Activated T-helper 1 cell treated with anti-CD3 and anti-CD28 coated beads, Interleukin-12 subunit alpha, Interleukin-12 subunit beta, Interleukin-2, Interleukin-4 antibody, amounts not matched to agents 30 ng/mL and 10 ng/mL and 1 ng/mL, durations not matched to agents 14 hours and 24 hours and 36 hours (primary cell): ENCODE results near the gene SRRT. TPM values are rescaled to one million over a fixed set of nuclear protein-coding genes. Genes with fewer than 3 reads are reported as not detected.

ENCODE experiments used
- DNase-seq: peaks from one replicate; pipeline ENCODE4 v3.0.0; 2021; ENCODE audit warnings: low spot score
- H3K27ac Mint-ChIP-seq: one replicate; pipeline ENCODE4 v1.8.0; 2021; ENCODE audit warnings: mild to moderate bottlenecking, mixed read lengths
- H3K27me3 Mint-ChIP-seq: one replicate; pipeline ENCODE4 v1.8.0; 2022; ENCODE audit warnings: mild to moderate bottlenecking, moderate library complexity, mixed read lengths; ENCODE audit not compliant: insufficient read depth
- H3K36me3 Mint-ChIP-seq: one replicate; pipeline ENCODE4 v1.8.0; 2021; ENCODE audit warnings: low read depth, mixed read lengths
- H3K4me1 Mint-ChIP-seq: one replicate; pipeline ENCODE4 v1.8.0; 2021; ENCODE audit warnings: low read depth, mixed read lengths
- H3K4me3 Mint-ChIP-seq: one replicate; pipeline ENCODE4 v1.8.0; 2021; ENCODE audit warnings: mild to moderate bottlenecking, moderate library complexity, mixed read lengths
- H3K9me3 Mint-ChIP-seq: one replicate; pipeline ENCODE4 v1.8.0; 2021; ENCODE audit warnings: mixed read lengths
- intact Hi-C: fragments of 100-400 bp; cut with micrococcal nuclease; formaldehyde crosslinking; loops from one replicate; pipeline ENCODE4 v1.15.1; 2024
- total RNA-seq: library from RNA; stranded (reverse); gene quantifications from 2 replicates; pipeline ENCODE4 v1.2.3, GENCODE V29; 2022

SRRT gene, protein sequence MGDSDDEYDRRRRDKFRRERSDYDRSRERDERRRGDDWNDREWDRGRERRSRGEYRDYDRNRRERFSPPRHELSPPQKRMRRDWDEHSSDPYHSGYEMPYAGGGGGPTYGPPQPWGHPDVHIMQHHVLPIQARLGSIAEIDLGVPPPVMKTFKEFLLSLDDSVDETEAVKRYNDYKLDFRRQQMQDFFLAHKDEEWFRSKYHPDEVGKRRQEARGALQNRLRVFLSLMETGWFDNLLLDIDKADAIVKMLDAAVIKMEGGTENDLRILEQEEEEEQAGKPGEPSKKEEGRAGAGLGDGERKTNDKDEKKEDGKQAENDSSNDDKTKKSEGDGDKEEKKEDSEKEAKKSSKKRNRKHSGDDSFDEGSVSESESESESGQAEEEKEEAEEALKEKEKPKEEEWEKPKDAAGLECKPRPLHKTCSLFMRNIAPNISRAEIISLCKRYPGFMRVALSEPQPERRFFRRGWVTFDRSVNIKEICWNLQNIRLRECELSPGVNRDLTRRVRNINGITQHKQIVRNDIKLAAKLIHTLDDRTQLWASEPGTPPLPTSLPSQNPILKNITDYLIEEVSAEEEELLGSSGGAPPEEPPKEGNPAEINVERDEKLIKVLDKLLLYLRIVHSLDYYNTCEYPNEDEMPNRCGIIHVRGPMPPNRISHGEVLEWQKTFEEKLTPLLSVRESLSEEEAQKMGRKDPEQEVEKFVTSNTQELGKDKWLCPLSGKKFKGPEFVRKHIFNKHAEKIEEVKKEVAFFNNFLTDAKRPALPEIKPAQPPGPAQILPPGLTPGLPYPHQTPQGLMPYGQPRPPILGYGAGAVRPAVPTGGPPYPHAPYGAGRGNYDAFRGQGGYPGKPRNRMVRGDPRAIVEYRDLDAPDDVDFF
- 294 and 306 TPM in 2 replicates for total RNA-seq

DNA sequence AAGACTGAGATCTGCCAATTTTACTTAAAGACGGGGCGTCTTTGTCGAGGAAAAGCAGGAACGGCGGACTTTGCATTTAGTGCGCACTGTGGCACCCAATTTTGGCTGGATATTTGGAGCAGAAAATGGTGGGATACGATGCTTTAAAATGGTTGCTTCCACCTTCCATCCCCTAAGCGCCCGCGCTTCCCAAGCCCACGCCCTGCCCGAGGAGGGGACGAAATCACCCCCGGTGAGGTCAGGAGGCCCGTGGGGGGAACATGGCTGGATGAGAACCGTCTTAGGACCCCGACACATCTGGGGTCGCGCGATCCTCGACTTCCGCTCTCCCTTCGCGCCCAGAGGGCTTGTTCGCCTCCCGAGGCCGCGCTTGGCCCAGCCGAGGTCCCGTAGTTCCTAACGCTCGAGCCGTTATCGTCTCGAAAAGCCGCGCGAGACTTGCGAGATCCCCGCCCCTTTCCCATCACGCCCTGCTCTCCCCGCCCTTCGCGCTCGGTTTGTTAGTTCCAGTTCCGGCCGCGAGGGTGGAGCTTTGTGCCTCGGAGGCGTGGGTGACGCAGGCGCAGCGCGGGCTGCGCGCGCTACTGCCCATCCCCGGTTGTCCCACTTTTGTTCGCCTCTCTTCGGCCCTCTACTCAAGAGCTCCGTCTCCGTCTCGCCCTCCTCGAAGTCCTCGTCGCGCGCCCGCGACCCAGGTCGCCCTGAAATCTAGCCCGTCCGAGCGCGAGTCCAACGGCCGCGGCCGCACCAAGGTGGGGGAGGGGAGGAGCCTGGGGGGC, at the start of gene SRRT:
SRRT (plus strand) TSS at position 527 of the 779 bp plus-strand sequence. CDS start 488 bp downstream, outside the sequence.
- no peaks in the 10 kb centered on the region for H3K9me3 Mint-ChIP-seq
- peak; percentile 98 for DNase-seq
- H3K27ac Mint-ChIP-seq = peak within 1 kb of the TSS; percentile 97
- intact Hi-C loops = loop anchor here (1.0 to 2.0 kb wide), 8 partner anchors 7 to 445 kb away; partner anchors contain the start of genes FBXO24, GNB2, LRCH4 and MEPCE
- peak within 1 kb of the TSS; percentile 98 for H3K4me3 Mint-ChIP-seq
- peaks cover 40% of the 10 kb centered on the region for H3K4me1 Mint-ChIP-seq
- no peaks in the 10 kb centered on the region for H3K27me3 Mint-ChIP-seq
- H3K36me3 Mint-ChIP-seq = peaks cover 61% of the 10 kb centered on the region

DNA sequence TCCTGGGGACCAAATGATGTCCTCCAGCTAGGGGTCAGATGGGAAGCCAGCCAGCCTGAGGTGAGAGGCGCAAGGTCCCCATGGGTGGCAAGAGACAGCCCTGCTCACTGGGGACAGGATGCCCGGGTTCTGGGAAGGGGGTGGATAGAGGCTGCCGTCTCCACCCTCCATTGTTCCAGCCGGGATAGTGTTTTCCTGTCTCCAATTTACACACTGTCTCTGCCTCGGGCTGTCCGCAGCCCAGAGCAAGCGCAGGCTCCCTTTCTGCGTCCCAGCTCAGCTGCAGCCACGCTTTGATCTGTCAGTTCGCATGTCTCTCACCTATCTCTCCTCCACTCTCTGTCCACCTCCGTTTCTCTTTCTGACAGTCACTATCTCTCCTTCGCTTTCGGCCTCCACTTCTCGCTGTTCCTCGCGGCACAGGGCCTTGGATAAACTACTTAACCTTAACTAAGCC, 49.7 kb upstream of the SRRT start:
- intact Hi-C loops = no loop called here
- Mint-ChIP-seq H3K36me3 (no peaks in the 10 kb centered on the region), H3K27me3 (peaks cover 37% of the 10 kb centered on the region), H3K9me3 (no peaks in the 10 kb centered on the region), H3K4me3 (no peak overlapping the region), H3K4me1 (peaks cover 15% of the 10 kb centered on the region), H3K27ac (no peak overlapping the region)
- no peak for DNase-seq

DNA sequence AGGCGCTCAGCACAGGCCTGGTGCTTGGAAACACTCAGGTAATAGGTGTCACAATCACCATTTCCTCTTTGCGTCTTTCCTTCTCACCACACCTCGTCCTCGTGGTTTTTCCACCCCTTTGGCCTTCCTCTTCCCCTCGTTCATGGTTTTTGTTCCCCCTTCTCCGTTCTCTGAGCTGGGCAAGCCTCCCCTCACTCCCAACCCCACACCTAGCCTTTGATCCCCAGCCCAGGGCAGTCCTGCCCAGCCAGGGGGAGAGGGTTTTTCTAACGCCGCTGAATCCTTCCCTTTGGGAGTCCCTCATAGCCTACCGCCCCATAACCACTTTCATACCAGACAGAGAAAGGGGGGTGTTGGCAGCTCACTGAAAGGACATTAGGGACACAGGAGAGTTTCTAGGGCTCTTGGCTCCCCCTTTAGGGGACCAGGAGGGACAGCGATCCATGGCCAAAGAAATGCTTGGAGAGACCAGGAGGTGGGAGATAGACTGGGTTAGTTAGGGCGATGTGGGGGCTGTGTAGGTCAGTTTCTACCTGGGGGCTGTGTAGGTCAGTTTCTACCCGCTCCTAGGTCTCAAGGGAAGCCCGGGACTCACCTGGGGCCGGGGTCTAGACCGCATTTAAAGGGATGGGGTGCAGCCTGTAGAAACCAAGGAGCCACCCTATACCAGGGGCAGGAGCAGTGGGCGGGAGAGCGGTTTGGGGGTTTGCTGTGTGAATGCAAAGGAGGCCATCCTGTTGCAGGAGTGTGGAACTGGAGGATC, 49.0 kb upstream of the SRRT start:
- no peak for DNase-seq
- no peaks in the 10 kb centered on the region for H3K36me3 Mint-ChIP-seq
- H3K4me1 Mint-ChIP-seq = peaks cover 15% of the 10 kb centered on the region
- H3K4me3 Mint-ChIP-seq = peak overlapping the region; percentile 78
- H3K27ac Mint-ChIP-seq = no peak overlapping the region
- peaks cover 41% of the 10 kb centered on the region for H3K27me3 Mint-ChIP-seq
- no peaks in the 10 kb centered on the region for H3K9me3 Mint-ChIP-seq
- intact Hi-C loops = no loop called here

DNA sequence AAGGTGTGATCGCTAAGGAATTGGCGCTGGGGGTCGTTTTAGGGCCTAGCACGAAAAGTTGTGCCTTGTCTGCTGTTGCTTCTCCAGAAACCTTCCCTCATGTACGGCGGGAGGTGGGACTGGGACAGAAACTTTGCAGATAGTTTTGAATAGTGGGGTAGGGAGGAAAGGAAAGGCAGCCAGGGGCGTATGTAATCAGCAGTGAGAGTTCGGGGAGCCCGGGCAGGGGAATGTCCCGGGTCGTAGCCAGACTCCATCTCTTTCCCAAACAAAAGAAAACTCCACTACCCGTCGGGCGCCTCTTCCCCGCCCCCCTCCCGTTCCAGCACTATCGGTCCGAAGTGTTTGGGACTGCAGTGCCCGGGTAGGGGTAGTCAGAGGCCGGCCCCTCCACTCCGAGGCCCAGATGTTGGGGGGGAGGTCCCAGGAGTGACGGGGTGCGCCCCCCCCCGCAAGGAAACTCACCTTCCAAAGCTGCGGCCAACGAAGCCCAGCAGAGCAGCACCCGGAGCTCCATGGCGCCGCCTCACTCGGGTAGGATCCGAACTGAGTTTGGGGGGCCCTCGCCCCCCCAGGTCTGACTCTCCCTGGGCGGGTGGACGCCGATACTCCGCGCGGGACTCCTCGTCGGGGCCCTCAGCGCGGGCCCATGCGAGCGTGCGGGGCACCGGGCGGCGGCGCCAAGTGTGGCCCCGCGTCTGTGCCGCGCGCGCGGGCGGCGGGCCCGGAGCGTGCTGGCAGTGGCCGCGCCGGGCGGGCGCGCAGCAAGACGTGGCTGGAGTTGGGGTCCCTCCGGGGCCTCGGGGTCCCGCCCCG, 48.2 kb upstream of the SRRT start:
- intact Hi-C loops = no loop called here
- H3K9me3 Mint-ChIP-seq = no peaks in the 10 kb centered on the region
- peak overlapping the region; percentile 78 for H3K4me3 Mint-ChIP-seq
- no peak overlapping the region for H3K27ac Mint-ChIP-seq
- no peaks in the 10 kb centered on the region for H3K36me3 Mint-ChIP-seq
- H3K4me1 Mint-ChIP-seq = peaks cover 15% of the 10 kb centered on the region
- no peak for DNase-seq
- peaks cover 43% of the 10 kb centered on the region for H3K27me3 Mint-ChIP-seq

DNA sequence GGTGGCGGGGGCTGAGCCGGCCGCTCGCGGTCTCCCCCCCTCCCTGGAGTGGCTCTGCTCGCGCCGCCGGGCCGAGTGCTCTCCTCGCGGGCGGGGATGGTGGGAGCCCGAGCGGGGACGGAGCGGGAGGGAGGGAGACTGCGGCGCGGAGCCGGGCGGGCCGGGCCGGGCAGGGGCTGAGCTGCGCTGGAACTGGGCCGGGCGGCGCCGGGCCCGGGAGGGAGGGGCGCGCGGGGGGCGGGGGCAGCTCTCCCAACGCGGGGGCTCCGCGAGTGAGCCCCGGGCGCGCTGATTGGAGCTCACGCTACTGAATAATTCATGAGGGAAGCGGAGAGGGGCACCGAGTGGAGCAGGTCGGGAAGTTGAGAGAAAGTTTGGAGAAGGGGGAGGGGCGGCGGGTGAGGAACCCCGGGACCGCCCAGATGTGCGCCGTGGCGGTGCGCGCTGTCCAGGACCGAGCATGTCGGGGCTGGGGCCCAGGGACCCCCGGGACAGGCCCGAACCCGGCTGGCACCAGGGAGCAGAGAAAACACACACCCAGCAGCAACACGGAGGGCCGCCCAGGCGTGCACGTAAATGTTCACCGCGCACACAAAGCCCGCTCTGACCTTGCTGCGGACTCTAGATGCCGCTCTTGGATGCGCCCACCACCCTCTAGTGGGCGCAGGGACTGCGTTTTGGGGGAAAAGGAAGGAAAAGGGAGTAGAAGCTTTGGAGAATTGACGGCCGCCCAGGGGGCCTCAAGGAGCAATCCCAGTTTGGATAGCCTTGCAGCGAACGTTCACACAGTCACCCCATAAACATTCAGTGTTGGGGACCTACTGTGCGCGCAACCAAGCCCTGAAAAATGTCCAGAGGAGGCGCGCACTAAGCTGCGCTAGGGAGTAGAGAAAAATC, 47.3 kb upstream of the SRRT start, which contains the start of gene EPHB4:
EPHB4 (minus strand) TSS at position 194 of the 897 bp plus-strand sequence. CDS start 493 bp downstream, outside the sequence.
- Mint-ChIP-seq H3K27me3 (peaks cover 43% of the 10 kb centered on the region), H3K36me3 (no peaks in the 10 kb centered on the region), H3K4me3 (peak within 1 kb of the TSS; percentile 78), H3K4me1 (peaks cover 15% of the 10 kb centered on the region), H3K9me3 (no peaks in the 10 kb centered on the region), H3K27ac (no peak within 1 kb of the TSS)
- no peak for DNase-seq
- intact Hi-C loops = no loop called here

DNA sequence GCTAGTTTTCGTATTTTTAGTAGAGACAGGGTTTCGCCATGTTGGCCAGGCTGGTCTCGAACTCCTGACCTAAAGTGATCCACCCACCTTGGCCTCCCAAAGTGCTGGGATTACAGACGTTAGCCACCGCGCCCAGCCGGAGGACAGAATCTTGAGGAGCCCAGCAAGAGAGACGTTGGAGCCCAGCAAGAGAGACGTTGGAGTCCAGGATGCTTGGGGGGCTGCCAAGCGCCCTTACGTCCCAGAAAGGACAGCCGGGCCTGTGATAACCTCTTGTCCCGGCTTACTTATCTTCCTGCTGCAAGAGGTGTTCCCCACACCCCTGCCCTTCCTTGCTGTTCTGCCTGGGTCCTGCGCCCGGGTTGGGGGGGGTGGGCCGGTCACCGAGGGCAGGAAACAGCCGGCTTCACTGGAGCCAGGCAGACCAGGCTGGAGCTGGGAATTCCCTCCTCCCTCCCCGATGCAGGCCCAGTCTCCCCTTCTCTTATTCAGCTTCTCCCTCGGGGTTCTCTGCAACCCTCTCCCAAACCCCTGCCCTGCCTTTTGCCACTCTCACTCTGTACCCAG, 45.7 kb upstream of the SRRT start:
- no peak overlapping the region for H3K27ac Mint-ChIP-seq
- DNase-seq = no peak
- no peaks in the 10 kb centered on the region for H3K9me3 Mint-ChIP-seq
- H3K4me3 Mint-ChIP-seq = no peak overlapping the region
- H3K27me3 Mint-ChIP-seq = peaks cover 43% of the 10 kb centered on the region
- intact Hi-C loops = no loop called here
- no peaks in the 10 kb centered on the region for H3K36me3 Mint-ChIP-seq
- H3K4me1 Mint-ChIP-seq = peaks cover 15% of the 10 kb centered on the region

DNA sequence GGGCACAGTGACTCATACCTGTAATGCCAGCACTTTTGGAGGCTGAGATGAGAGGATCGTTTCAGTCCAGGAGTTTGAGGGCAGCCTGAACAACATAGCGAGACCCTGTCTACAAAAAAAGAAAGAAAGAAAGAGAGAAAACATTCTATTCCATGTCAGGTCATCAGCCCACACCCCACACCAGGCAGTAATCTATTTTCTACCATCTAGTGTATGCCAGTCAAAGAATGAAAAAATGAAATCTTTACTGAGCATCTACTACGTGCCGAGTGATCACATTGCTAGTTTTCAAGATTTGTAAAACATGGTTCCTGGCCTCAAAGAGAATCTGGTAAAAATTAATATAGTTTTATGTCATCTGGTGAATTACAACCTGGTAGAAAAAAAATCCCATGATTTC, 44.5 kb upstream of the SRRT start:
- no peak for DNase-seq
- H3K27ac Mint-ChIP-seq = no peak overlapping the region
- no peak overlapping the region for H3K4me3 Mint-ChIP-seq
- intact Hi-C loops = no loop called here
- peaks cover 38% of the 10 kb centered on the region for H3K27me3 Mint-ChIP-seq
- H3K4me1 Mint-ChIP-seq = peaks cover 15% of the 10 kb centered on the region
- no peaks in the 10 kb centered on the region for H3K36me3 Mint-ChIP-seq
- H3K9me3 Mint-ChIP-seq = no peaks in the 10 kb centered on the region

DNA sequence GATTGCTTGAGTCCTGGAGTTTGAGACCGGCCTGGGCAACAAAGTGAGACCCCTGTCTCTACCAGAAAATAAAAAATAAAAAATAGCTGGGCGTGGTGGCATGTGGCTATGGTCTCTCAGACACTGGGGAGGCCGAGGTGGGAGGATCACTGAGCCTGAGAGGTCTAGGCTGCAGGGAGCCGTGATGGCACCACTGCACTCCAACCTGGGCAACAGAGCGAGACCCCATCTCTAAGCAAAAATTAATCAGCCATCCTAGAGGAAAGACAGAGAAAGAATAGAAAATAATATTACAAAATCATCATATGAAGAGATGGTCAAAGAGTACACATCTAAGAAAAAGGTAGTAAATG, 42.6 kb upstream of the SRRT start:
- intact Hi-C loops = no loop called here
- peaks cover 2% of the 10 kb centered on the region for H3K36me3 Mint-ChIP-seq
- H3K4me1 Mint-ChIP-seq = peaks cover 5% of the 10 kb centered on the region
- no peak overlapping the region for H3K27ac Mint-ChIP-seq
- H3K27me3 Mint-ChIP-seq = peaks cover 25% of the 10 kb centered on the region
- H3K9me3 Mint-ChIP-seq = no peaks in the 10 kb centered on the region
- no peak overlapping the region for H3K4me3 Mint-ChIP-seq
- DNase-seq = no peak

DNA sequence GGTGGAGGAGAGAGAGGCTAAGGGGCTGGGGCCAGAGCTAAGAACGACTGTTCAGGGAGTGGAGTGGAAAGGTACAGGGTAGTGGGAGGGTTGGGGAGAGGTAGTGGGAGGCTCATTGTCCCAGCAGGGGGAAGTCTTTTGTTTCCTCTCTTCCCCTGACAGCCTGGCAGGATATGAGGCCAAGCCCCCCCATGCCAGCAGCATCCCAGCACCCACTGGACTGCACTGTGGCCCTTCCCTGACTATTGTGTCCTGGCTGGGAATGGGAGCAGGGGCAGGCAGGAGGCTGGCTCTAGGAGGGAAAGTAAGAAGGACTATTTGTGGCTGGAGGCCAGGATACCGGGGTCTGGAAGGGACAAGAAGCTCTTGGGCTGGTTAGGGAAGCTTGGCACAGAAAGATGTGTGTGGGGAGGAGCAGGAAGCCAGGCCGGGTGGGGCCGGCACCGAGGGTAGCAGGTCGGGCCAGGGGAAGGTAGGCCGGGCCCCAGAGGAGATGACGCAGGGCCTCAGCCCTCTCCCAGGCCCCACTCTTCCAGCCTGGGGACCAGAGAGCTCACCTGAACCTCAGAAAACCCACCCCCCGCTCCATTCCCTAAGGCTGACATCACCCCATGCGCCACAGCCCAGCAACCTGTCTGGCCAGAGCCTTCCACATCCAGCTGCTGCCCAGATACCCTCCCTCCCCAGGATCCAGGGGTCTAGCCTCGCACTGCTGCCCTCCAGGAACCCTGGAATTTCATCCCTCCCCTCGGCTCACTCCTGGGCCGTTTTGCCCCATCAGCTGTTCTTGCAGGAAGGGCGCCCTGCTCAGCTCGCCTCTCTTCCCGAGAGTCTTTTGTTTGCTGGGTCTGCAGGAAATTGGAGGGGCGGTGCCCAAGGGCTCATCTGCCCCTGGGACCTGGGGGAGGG, 38.7 kb upstream of the SRRT start:
- Mint-ChIP-seq H3K27ac (no peak overlapping the region), H3K27me3 (peaks cover 3% of the 10 kb centered on the region), H3K4me1 (no peaks in the 10 kb centered on the region), H3K4me3 (peak overlapping the region; percentile 26), H3K9me3 (no peaks in the 10 kb centered on the region), H3K36me3 (peaks cover 2% of the 10 kb centered on the region)
- no peak for DNase-seq
- intact Hi-C loops = loop anchor here (2.0 kb wide), 1 partner anchor 17 kb away; the partner anchor contains the start of gene SLC12A9

DNA sequence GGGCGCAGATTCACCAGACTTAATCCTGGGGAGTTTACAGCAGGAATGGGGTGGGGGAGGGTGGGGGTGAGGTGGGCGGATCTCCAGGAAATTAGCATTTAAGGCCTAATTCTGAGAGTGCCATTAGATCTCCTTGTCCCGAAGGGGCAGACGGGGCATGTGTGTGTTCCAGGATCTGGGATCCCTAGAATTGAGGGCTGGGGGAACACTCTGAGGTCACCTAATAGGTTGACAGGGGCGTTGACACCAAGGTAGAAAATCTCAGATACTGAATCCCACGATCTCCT, 38.1 kb upstream of the SRRT start:
- Mint-ChIP-seq H3K27ac (no peak overlapping the region), H3K9me3 (no peaks in the 10 kb centered on the region), H3K36me3 (peaks cover 2% of the 10 kb centered on the region), H3K27me3 (peaks cover 3% of the 10 kb centered on the region), H3K4me3 (peak overlapping the region; percentile 79), H3K4me1 (no peaks in the 10 kb centered on the region)
- no peak for DNase-seq
- intact Hi-C loops = loop anchor here (2.0 kb wide), 1 partner anchor 16 kb away; the partner anchor contains the start of gene SLC12A9
